H9 (cell line): Measurements from ENCODE around the gene LIN28B. TPM values are rescaled to one million over a fixed set of nuclear protein-coding genes. Genes with fewer than 3 reads are reported as not detected.

Source experiments
- DNase-seq: peaks from one replicate; pipeline ENCODE4 v3.0.0-alpha.2; 2017
- H2AFZ ChIP-seq: one replicate; pipeline ENCODE4 v1.6.1; 2013; ENCODE audit warnings: mild to moderate bottlenecking, low read length, control low read depth, moderate library complexity
- H2AK5ac ChIP-seq: 2 replicates; pipeline ENCODE4 v1.6.1; 2013; ENCODE audit warnings: low read length, control low read depth, mixed read lengths; ENCODE audit not compliant: insufficient read length
- H2BK120ac ChIP-seq: one replicate; pipeline ENCODE4 v1.6.1; 2013; ENCODE audit warnings: low read depth, mild to moderate bottlenecking, low read length, control low read depth, inconsistent platforms; ENCODE audit not compliant: poor library complexity, severe bottlenecking
- H2BK12ac ChIP-seq: 2 replicates; pipeline ENCODE4 v1.6.1; 2013; ENCODE audit warnings: low read length, control low read depth, mixed read lengths, low read depth; ENCODE audit not compliant: insufficient read length
- H2BK15ac ChIP-seq: 2 replicates; pipeline ENCODE4 v1.6.1; 2013; ENCODE audit warnings: low read depth, low read length, control low read depth
- H2BK20ac ChIP-seq: one replicate; pipeline ENCODE4 v1.6.1; 2013; ENCODE audit warnings: low read depth, mild to moderate bottlenecking, low read length, control low read depth, inconsistent platforms; ENCODE audit not compliant: poor library complexity, severe bottlenecking
- H2BK5ac ChIP-seq: 2 replicates; pipeline ENCODE4 v1.6.1; 2013; ENCODE audit warnings: low read length, control low read depth, mixed read lengths; ENCODE audit not compliant: insufficient read length
- H3K14ac ChIP-seq: 2 replicates; pipeline ENCODE4 v1.6.1; 2013; ENCODE audit warnings: low read length, control low read depth; ENCODE audit not compliant: insufficient read depth
- H3K18ac ChIP-seq: 2 replicates; pipeline ENCODE4 v1.6.1; 2013; ENCODE audit warnings: low read depth, mild to moderate bottlenecking, mixed read lengths, low read length, control low read depth; ENCODE audit not compliant: insufficient read length
- H3K23ac ChIP-seq: 2 replicates; pipeline ENCODE4 v1.6.1; 2013; ENCODE audit warnings: low read length, control low read depth, mixed read lengths, low read depth; ENCODE audit not compliant: insufficient read length
- H3K23me2 ChIP-seq: 2 replicates; pipeline ENCODE4 v1.6.1; 2013; ENCODE audit warnings: low read depth, mild to moderate bottlenecking, mixed read lengths, low read length, control low read depth; ENCODE audit not compliant: insufficient read length, poor library complexity, severe bottlenecking
- H3K27ac ChIP-seq: 2 replicates; pipeline ENCODE4 v1.5.1; 2013; ENCODE audit warnings: low read length, control low read depth, mixed read lengths, low read depth; ENCODE audit not compliant: insufficient read length
- H3K27me3 ChIP-seq: 2 replicates; pipeline ENCODE4 v1.6.1; 2013; ENCODE audit warnings: low read length, control low read depth, inconsistent platforms; ENCODE audit not compliant: insufficient read depth
- H3K4ac ChIP-seq: 2 replicates; pipeline ENCODE4 v1.6.1; 2013; ENCODE audit warnings: low read depth, mild to moderate bottlenecking, control low read depth, inconsistent platforms, low read length, moderate library complexity
- H3K4me1 ChIP-seq: 2 replicates; pipeline ENCODE4 v1.6.1; 2013; ENCODE audit warnings: low read length, control low read depth, inconsistent platforms; ENCODE audit not compliant: insufficient read depth
- H3K4me2 ChIP-seq: 2 replicates; pipeline ENCODE4 v1.6.1; 2013; ENCODE audit warnings: low read length, control low read depth, mixed read lengths; ENCODE audit not compliant: insufficient read length, insufficient read depth
- H3K56ac ChIP-seq: 2 replicates; pipeline ENCODE4 v1.6.1; 2013; ENCODE audit warnings: low read depth, mild to moderate bottlenecking, mixed read lengths, low read length, control low read depth; ENCODE audit not compliant: insufficient read length
- H3K79me1 ChIP-seq: 2 replicates; pipeline ENCODE4 v1.6.1; 2013; ENCODE audit warnings: low read depth, mild to moderate bottlenecking, moderate library complexity, low read length, control low read depth, inconsistent platforms; ENCODE audit not compliant: insufficient read depth, poor library complexity, severe bottlenecking
- H3K79me2 ChIP-seq: 2 replicates; pipeline ENCODE4 v1.6.1; 2013; ENCODE audit warnings: low read length, control low read depth, inconsistent platforms; ENCODE audit not compliant: insufficient read depth
- H3K9ac ChIP-seq: 2 replicates; pipeline ENCODE4 v1.6.1; 2013; ENCODE audit warnings: low read length, control low read depth, mixed read lengths; ENCODE audit not compliant: insufficient read length; ENCODE audit errors: extremely low read depth
- H3K9me3 ChIP-seq: one replicate; pipeline ENCODE4 v1.6.1; 2013; ENCODE audit warnings: low read depth, low read length, inconsistent platforms; ENCODE audit not compliant: control insufficient read depth
- H3T11ph ChIP-seq: one replicate; pipeline ENCODE4 v1.6.1; 2013; ENCODE audit warnings: mild to moderate bottlenecking, low read length, control low read depth, inconsistent platforms
- H4K20me1 ChIP-seq: one replicate; pipeline ENCODE4 v1.6.1; 2013; ENCODE audit not compliant: control insufficient read depth, insufficient read length, insufficient read depth
- H4K5ac ChIP-seq: 2 replicates; pipeline ENCODE4 v1.6.1; 2013; ENCODE audit warnings: low read depth, mild to moderate bottlenecking, mixed read lengths, low read length, control low read depth; ENCODE audit not compliant: insufficient read length
- H4K8ac ChIP-seq: replicated peaks from 2 replicates; pipeline ENCODE4 v1.6.1; 2013; ENCODE audit warnings: low read length, control low read depth, mixed read lengths, low read depth; ENCODE audit not compliant: insufficient read length
- H4K91ac ChIP-seq: 2 replicates; pipeline ENCODE4 v1.6.1; 2013; ENCODE audit warnings: low read depth, mild to moderate bottlenecking, moderate library complexity, mixed read lengths, low read length, control low read depth; ENCODE audit not compliant: insufficient read length
- H3K27ac Mint-ChIP-seq, 3 experiments: 2 replicates in 2 of 3; 3 replicates in 1 of 3; pipeline ENCODE4 v1.8.0; 2020 to 2021; ENCODE audit warnings: mixed read lengths in 3 of 3, mild to moderate bottlenecking in 1 of 3, moderate library complexity in 1 of 3
- H3K27me3 Mint-ChIP-seq: 2 replicates; pipeline ENCODE4 v1.8.0; 2021; ENCODE audit warnings: low read depth, mild to moderate bottlenecking, moderate library complexity, mixed read lengths
- H3K36me3 Mint-ChIP-seq, 3 experiments: 2 replicates in 2 of 3; 3 replicates in 1 of 3; pipeline ENCODE4 v1.8.0; 2020 to 2021; ENCODE audit warnings: low read depth in 3 of 3, mixed read lengths in 3 of 3; ENCODE audit not compliant: insufficient read depth in 1 of 3
- H3K4me1 Mint-ChIP-seq, 2 experiments: 2 replicates each; pipeline ENCODE4 v1.8.0; 2020; ENCODE audit warnings: mixed read lengths in 2 of 2
- H3K4me3 Mint-ChIP-seq, 2 experiments: 2 replicates in 1 of 2; 3 replicates in 1 of 2; pipeline ENCODE4 v1.8.0; 2020 to 2021; ENCODE audit warnings: mild to moderate bottlenecking in 2 of 2, mixed read lengths in 2 of 2, moderate library complexity in 1 of 2
- H3K9me3 Mint-ChIP-seq, 2 experiments: 2 replicates in 1 of 2; 3 replicates in 1 of 2; pipeline ENCODE4 v1.8.0; 2020; ENCODE audit warnings: mild to moderate bottlenecking in 2 of 2, mixed read lengths in 2 of 2, moderate library complexity in 1 of 2
- CTCF ChIP-seq: fragments of 200-600 bp; sonication (generic); conservative IDR thresholded peaks from 3 replicates; pipeline ENCODE4 v1.8.0; 2021; ENCODE audit warnings: antibody characterized with exemption, mild to moderate bottlenecking
- WGBS: extraction: QIAGEN DNeasy Blood & Tissue Kit; methylation state at CpG from one replicate; pipeline ENCODE4 v1.1.7; 2013; ENCODE audit warnings: missing lambda C conversion rate, low lambda C conversion rate, mixed read lengths; ENCODE audit not compliant: insufficient read length; ENCODE audit errors: extremely low coverage; 5-methylcytosine and 5-hydroxymethylcytosine counted together
- total RNA-seq: library from RNA; stranded (reverse); gene quantifications from 2 replicates; pipeline ENCODE4 v1.2.1, GENCODE V29; 2021

The LIN28B gene
- total RNA-seq, 1 experiment from 2014 or later: 110 TPM

GRCh38 chr6:104957301-104958177 is 632 bp downstream of the LIN28B start:
- Histone ChIP-seq H2AFZ (no peak overlapping the region), H3K4me2 (peak overlapping the region; percentile 83), H3K9ac (peak overlapping the region; percentile 100)

More at GRCh38 chr6:104957301-104958177, 632 bp downstream of the LIN28B start:
- peak overlapping the region; percentile 97 for H3K56ac ChIP-seq
- H2BK20ac ChIP-seq: no peak overlapping the region
- no peak overlapping the region for H2BK12ac ChIP-seq
- H4K5ac ChIP-seq: peak overlapping the region; percentile 100
- no peak overlapping the region for H2BK15ac ChIP-seq
- no peaks in the 10 kb centered on the region; the same call in 1 of the 2 replicates for H3K27me3 Mint-ChIP-seq
- H3K4me3 Mint-ChIP-seq: peak overlapping the region; percentile 83 to 94
- H3K4me1 Mint-ChIP-seq: peaks cover 39 to 42% of the 10 kb centered on the region in 2 experiments
- no peaks in the 10 kb centered on the region for H3K79me1 ChIP-seq
- H3K4me1 ChIP-seq: no peaks in the 10 kb centered on the region
- H4K8ac ChIP-seq: no peak overlapping the region
- H3K23me2 ChIP-seq: peaks cover 28% of the 10 kb centered on the region
- H3K27ac Mint-ChIP-seq: peak overlapping the region; percentile 98 to 100 (median 100)
- H3K79me2 ChIP-seq: peaks cover 6% of the 10 kb centered on the region; the same call in 1 of the 2 replicates
- peak overlapping the region; percentile 99 for H2BK5ac ChIP-seq
- H4K91ac ChIP-seq: no peak overlapping the region
- H3K36me3 Mint-ChIP-seq: peaks cover 6 to 22% (median 12%) of the 10 kb centered on the region in 3 experiments; a peak in 5 of 7 replicates
- no peaks in the 10 kb centered on the region; a peak in 2 of 5 replicates for H3K9me3 Mint-ChIP-seq
- H3K14ac ChIP-seq: peak overlapping the region; percentile 93; the same call in 1 of the 2 replicates
- no peak for TF ChIP-seq CTCF
- DNase-seq: peak; percentile 72
- peak overlapping the region; percentile 88 for H3K18ac ChIP-seq
- H3K4ac ChIP-seq: peak overlapping the region; percentile 86; the same call in 1 of the 2 replicates
- no peaks in the 10 kb centered on the region for H4K20me1 ChIP-seq
- peak overlapping the region; percentile 1 for H3T11ph ChIP-seq
- no CpG with 5 or more reads among the region's 21 CpGs for WGBS
- no peak overlapping the region for H3K23ac ChIP-seq
- no peaks in the 10 kb centered on the region for H3K9me3 ChIP-seq
- peak overlapping the region; percentile 100 for H3K27ac ChIP-seq
- no peaks in the 10 kb centered on the region for H3K27me3 ChIP-seq
- peak overlapping the region; percentile 52 for H2BK120ac ChIP-seq
- no peak overlapping the region for H2AK5ac ChIP-seq
